ENCODE results near the gene PGS1. TPM values are rescaled to one million over a fixed set of nuclear protein-coding genes. Genes with fewer than 3 reads are reported as not detected.

The PGS1 gene
- total RNA-seq, 1 donor from 2014 or later: 40.6 TPM

GRCh38 chr17:78428025-78428575, 49.7 kb downstream of the PGS1 start:
- no peak for TF ChIP-seq CTCF (conservative IDR thresholded peaks at IDR 0.05; ENCODE audit: low read depth, low read length)
- no peak overlapping the region for H3K4me3 ChIP-seq (ENCODE audit: low read depth, low read length)
- no peak for DNase-seq (ENCODE audit: low read depth)

GRCh38 chr17:78428836-78429617, 50.6 kb downstream of the PGS1 start:
- no peak overlapping the region for H3K4me3 ChIP-seq (ENCODE audit: low read depth, low read length)
- DNase-seq (ENCODE audit: low read depth): no peak
- no peak for TF ChIP-seq CTCF (conservative IDR thresholded peaks at IDR 0.05; ENCODE audit: low read depth, low read length)

GRCh38 chr17:78429618-78429995, 51.2 kb downstream of the PGS1 start:
- DNase-seq (ENCODE audit: low read depth): no peak
- no peak overlapping the region for H3K4me3 ChIP-seq (ENCODE audit: low read depth, low read length)
- no peak for TF ChIP-seq CTCF (conservative IDR thresholded peaks at IDR 0.05; ENCODE audit: low read depth, low read length)

DNA sequence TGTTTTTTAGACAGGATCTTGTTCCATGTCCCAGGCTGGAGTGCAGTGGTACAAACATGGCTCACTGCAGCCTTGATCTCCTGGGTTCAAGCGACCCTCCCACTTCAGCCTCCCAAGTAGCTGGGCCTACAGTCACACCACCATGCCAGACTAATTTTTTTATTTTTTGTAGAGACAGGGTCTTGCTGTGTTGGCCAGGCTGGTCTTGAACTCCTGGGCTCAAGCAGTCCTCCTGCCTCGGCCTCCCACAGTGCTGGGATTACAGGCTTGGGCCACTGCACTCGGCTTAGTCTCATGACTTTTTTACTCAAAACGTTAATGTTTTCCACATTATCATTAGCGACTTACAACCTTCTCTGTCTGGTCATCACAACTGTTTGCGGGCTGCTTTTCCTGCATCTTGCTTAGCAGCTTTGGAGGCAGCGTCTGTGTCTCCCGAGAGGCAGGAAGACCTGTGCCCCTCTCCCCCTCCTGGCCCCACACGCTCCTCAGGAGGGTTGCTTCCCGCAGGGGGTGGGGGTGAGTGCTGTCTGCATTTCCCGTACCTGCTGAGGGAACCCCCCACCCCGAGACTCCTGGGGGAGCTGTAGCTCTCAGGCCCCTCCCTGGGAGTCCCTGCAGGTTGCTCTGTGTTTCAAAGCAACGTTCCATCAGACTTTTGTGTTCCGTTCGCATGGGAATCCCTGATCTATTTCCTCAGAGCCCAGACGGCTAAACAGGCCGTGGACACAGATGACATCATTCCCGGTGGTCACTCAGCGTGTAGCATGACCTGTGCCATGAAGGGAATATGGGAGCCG, 52.6 kb downstream of the PGS1 start:
- no peak for TF ChIP-seq CTCF (conservative IDR thresholded peaks at IDR 0.05; ENCODE audit: low read depth, low read length)
- no peak for DNase-seq (ENCODE audit: low read depth)
- no peak overlapping the region for H3K4me3 ChIP-seq (ENCODE audit: low read depth, low read length)

DNA sequence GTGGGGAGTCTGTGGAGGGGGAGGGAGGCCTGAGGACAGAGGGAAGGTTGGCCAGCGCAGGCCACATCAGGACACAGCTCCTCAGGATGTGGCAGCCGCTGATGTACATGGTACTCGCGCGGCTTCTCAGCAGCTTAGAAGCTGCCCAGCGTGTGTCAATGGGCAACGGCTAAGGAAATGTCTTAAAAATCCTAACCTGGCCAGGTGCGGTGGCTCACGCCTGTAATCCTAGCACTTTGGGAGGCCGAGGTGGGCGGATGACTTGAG, 53.2 kb downstream of the PGS1 start:
- DNase-seq (ENCODE audit: low read depth): no peak
- H3K4me3 ChIP-seq (ENCODE audit: low read depth, low read length): no peak overlapping the region
- TF ChIP-seq CTCF (conservative IDR thresholded peaks at IDR 0.05; ENCODE audit: low read depth, low read length): no peak

GRCh38 chr17:78432226-78433012, 54.0 kb downstream of the PGS1 start:
- no peak overlapping the region for H3K4me3 ChIP-seq (ENCODE audit: low read depth, low read length)
- no peak for DNase-seq (ENCODE audit: low read depth)
- no peak for TF ChIP-seq CTCF (conservative IDR thresholded peaks at IDR 0.05; ENCODE audit: low read depth, low read length)

Measured in epithelial cell of proximal tubule (primary cell).